ENCODE data around the gene TMEM131. TPM values are rescaled to one million over a fixed set of nuclear protein-coding genes. Genes with fewer than 3 reads are reported as not detected.

The TMEM131 gene
- total and polyA plus RNA-seq, 7 experiments from 2014 or later: 10.6 to 46.4 (median 40.5) TPM

DNA sequence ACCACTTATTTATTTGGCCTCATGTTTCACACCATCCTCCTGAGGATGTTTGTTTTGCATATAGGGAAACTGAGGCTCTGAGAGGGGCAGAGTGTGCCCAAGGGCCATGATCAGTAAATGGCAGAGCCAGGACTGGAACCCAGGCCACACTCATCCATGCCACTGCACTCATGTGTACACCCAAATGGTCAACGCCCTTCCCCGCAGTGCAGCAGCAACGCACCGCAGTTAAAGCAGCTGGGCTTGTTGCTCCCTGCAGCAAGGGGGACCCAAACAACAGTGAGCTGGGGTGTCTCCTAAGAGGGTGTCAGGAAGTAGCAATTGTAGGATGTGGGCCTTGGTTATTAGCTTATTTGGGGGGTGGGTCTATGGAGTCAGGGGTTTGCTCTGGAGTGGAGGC, 245.7 kb downstream of the TMEM131 start:
- H3K9me3 Mint-ChIP-seq: no peaks in the 10 kb centered on the region
- H3K4me1 Mint-ChIP-seq: peaks cover 22 to 46% (median 39%) of the 10 kb centered on the region in 7 donors
- ATAC-seq: no peak
- Histone ChIP-seq H3K9me3 (ENCODE audit: control insufficient read depth in 2 of 3, low read length in 3 of 3) (no peaks in the 10 kb centered on the region), H3K27ac (ENCODE audit: low read depth, low read length) (no peak overlapping the region), H3K36me3 (ENCODE audit: control insufficient read depth in 2 of 3, insufficient read depth in 3 of 3, low read length in 3 of 3) (peaks cover 0 to 5% (median 5%) of the 10 kb centered on the region in 3 experiments), H3K4me3 (ENCODE audit: low read length) (no peak overlapping the region), H3K27me3 (ENCODE audit: control insufficient read depth in 2 of 2, insufficient read depth in 2 of 2, low read length in 2 of 2) (no peaks in the 10 kb centered on the region), H3K4me1 (ENCODE audit: control insufficient read depth in 2 of 2, insufficient read depth in 2 of 2, low read length in 2 of 2) (peaks cover 24 to 35% of the 10 kb centered on the region in 2 donors)
- H3K27ac Mint-ChIP-seq: no peak overlapping the region
- peaks cover 0 to 10% (median 0%) of the 10 kb centered on the region in 5 donors for H3K36me3 Mint-ChIP-seq
- ChIA-PET CTCF (interaction anchor here (0.9 to 3.9 kb wide), 4 partner anchors 10 to 51 kb away, joined by 3 to 29 read pairs (median 4); no protein-coding TSS in a partner anchor), POLR2A (interaction anchor here (1.0 to 1.3 kb wide), 2 partner anchors 10 to 37 kb away, joined by 3 read pairs; partner anchors contain the start of gene ZAP70)
- no peaks in the 10 kb centered on the region for H3K27me3 Mint-ChIP-seq
- DNase-seq: no peak
- intact Hi-C loops (cut with micrococcal nuclease): no loop called here
- no peak overlapping the region for H3K4me3 Mint-ChIP-seq

- Mint-ChIP-seq H3K27me3 (no peaks in the 10 kb centered on the region), H3K36me3 (peaks cover 0 to 10% (median 0%) of the 10 kb centered on the region in 5 donors), H3K9me3 (no peaks in the 10 kb centered on the region), H3K4me3 (no peak overlapping the region), H3K27ac (no peak overlapping the region), H3K4me1 (peaks cover 22 to 44% (median 39%) of the 10 kb centered on the region in 7 donors)
- ChIA-PET CTCF (interaction anchor here (0.9 to 1.5 kb wide), 2 partner anchors 10 to 41 kb away, joined by 3 read pairs; no protein-coding TSS in a partner anchor), POLR2A (interaction anchor here (1.0 to 1.3 kb wide), 2 partner anchors 10 to 36 kb away, joined by 3 read pairs; partner anchors contain the start of gene ZAP70)
- intact Hi-C loops (cut with micrococcal nuclease): no loop called here
- Histone ChIP-seq H3K9me3 (ENCODE audit: control insufficient read depth in 2 of 3, low read length in 3 of 3) (no peaks in the 10 kb centered on the region), H3K4me3 (ENCODE audit: low read length) (no peak overlapping the region), H3K27me3 (ENCODE audit: control insufficient read depth in 2 of 2, insufficient read depth in 2 of 2, low read length in 2 of 2) (no peaks in the 10 kb centered on the region), H3K4me1 (ENCODE audit: control insufficient read depth in 2 of 2, insufficient read depth in 2 of 2, low read length in 2 of 2) (peaks cover 24 to 39% of the 10 kb centered on the region in 2 donors), H3K36me3 (ENCODE audit: control insufficient read depth in 2 of 3, insufficient read depth in 3 of 3, low read length in 3 of 3) (peaks cover 0 to 5% (median under 1%) of the 10 kb centered on the region in 3 experiments), H3K27ac (ENCODE audit: low read depth, low read length) (no peak overlapping the region)
- no peak for ATAC-seq
- no peak for DNase-seq
Observed at GRCh38 chr2:97749581-97749980, 246.2 kb downstream of the TMEM131 start.

GRCh38 chr2:97747716-97748115, 248.0 kb downstream of the TMEM131 start:
- Mint-ChIP-seq H3K36me3 (peaks cover 0 to 19% (median 7%) of the 10 kb centered on the region in 5 donors), H3K27ac (peak overlapping the region in 8 of 9 donors; percentile 4 to 81 (median 62)), H3K27me3 (no peaks in the 10 kb centered on the region), H3K9me3 (peaks cover 0 to 4% (median 0%) of the 10 kb centered on the region in 11 donors), H3K4me3 (peak overlapping the region in 1 of 10 donors; percentile 16), H3K4me1 (peaks cover 35 to 62% (median 56%) of the 10 kb centered on the region in 7 donors)
- Histone ChIP-seq H3K9me3 (ENCODE audit: control insufficient read depth in 2 of 3, low read length in 3 of 3) (no peaks in the 10 kb centered on the region), H3K36me3 (ENCODE audit: control insufficient read depth in 2 of 3, insufficient read depth in 3 of 3, low read length in 3 of 3) (peaks cover 0 to 5% (median 0%) of the 10 kb centered on the region in 3 experiments), H3K4me1 (ENCODE audit: control insufficient read depth in 2 of 2, insufficient read depth in 2 of 2, low read length in 2 of 2) (peaks cover 24 to 58% of the 10 kb centered on the region in 2 donors), H3K27ac (ENCODE audit: low read depth, low read length) (no peak overlapping the region), H3K4me3 (ENCODE audit: low read length) (no peak overlapping the region), H3K27me3 (ENCODE audit: control insufficient read depth in 2 of 2, insufficient read depth in 2 of 2, low read length in 2 of 2) (no peaks in the 10 kb centered on the region)
- intact Hi-C loops (cut with micrococcal nuclease): loop anchor here (1.0 kb wide), 3 partner anchors 37 to 157 kb away; no protein-coding TSS in a partner anchor
- DNase-seq (no peak), ATAC-seq (no peak)
- ChIA-PET POLR2A (interaction anchor here (0.5 to 1.0 kb wide), 3 partner anchors 38 to 1257 kb away, joined by 3 to 6 read pairs (median 4); no protein-coding TSS in a partner anchor), CTCF (interaction anchor here (0.6 to 3.7 kb wide), 9 partner anchors 23 to 785 kb away, joined by 3 to 43 read pairs (median 5); partner anchors contain the start of gene ZAP70)

- Mint-ChIP-seq H3K9me3 (peaks cover 0 to 4% (median 0%) of the 10 kb centered on the region in 11 donors), H3K4me3 (peak overlapping the region in 1 of 10 donors; percentile 16), H3K36me3 (peaks cover 0 to 22% (median 7%) of the 10 kb centered on the region in 5 donors), H3K27me3 (no peaks in the 10 kb centered on the region), H3K4me1 (peaks cover 38 to 66% (median 61%) of the 10 kb centered on the region in 7 donors), H3K27ac (peak overlapping the region in 8 of 9 donors; percentile 4 to 81 (median 62))
- H3K4me3 ChIP-seq (ENCODE audit: low read length): no peak overlapping the region
- no peak for DNase-seq
- no peak overlapping the region for H3K27ac ChIP-seq (ENCODE audit: low read depth, low read length)
- no peaks in the 10 kb centered on the region for H3K27me3 ChIP-seq (ENCODE audit: control insufficient read depth in 2 of 2, insufficient read depth in 2 of 2, low read length in 2 of 2)
- intact Hi-C loops (cut with micrococcal nuclease): no loop called here
- H3K4me1 ChIP-seq (ENCODE audit: control insufficient read depth in 2 of 2, insufficient read depth in 2 of 2, low read length in 2 of 2): peaks cover 28 to 62% of the 10 kb centered on the region in 2 donors
- POLR2A ChIA-PET: no interaction called here
- H3K9me3 ChIP-seq (ENCODE audit: control insufficient read depth in 2 of 3, low read length in 3 of 3): no peaks in the 10 kb centered on the region
- H3K36me3 ChIP-seq (ENCODE audit: control insufficient read depth in 2 of 3, insufficient read depth in 3 of 3, low read length in 3 of 3): peaks cover 0 to 5% (median 0%) of the 10 kb centered on the region in 3 experiments
- CTCF ChIA-PET: interaction anchor here (0.5 to 3.7 kb wide), 5 partner anchors 15 to 786 kb away, joined by 3 to 43 read pairs (median 4); partner anchors contain the start of gene ZAP70
- ATAC-seq: peak; percentile 15
Observed at GRCh38 chr2:97747285-97747684, 248.5 kb downstream of the TMEM131 start.

- intact Hi-C loops (cut with micrococcal nuclease): no loop called here
- H3K4me3 Mint-ChIP-seq: peak overlapping the region in 8 of 10 donors; percentile 3 to 47 (median 22)
- Histone ChIP-seq H3K9me3 (ENCODE audit: control insufficient read depth in 2 of 3, low read length in 3 of 3) (no peaks in the 10 kb centered on the region), H3K4me3 (ENCODE audit: low read length) (peak overlapping the region; percentile 14), H3K4me1 (ENCODE audit: control insufficient read depth in 2 of 2, insufficient read depth in 2 of 2, low read length in 2 of 2) (peaks cover 34 to 79% of the 10 kb centered on the region in 2 donors), H3K27me3 (ENCODE audit: control insufficient read depth in 2 of 2, insufficient read depth in 2 of 2, low read length in 2 of 2) (no peaks in the 10 kb centered on the region), H3K27ac (ENCODE audit: low read depth, low read length) (peak overlapping the region; percentile 39), H3K36me3 (ENCODE audit: control insufficient read depth in 2 of 3, insufficient read depth in 3 of 3, low read length in 3 of 3) (peaks cover 0 to 8% (median 4%) of the 10 kb centered on the region in 3 experiments)
- peak; percentile 77 for ATAC-seq
- peak overlapping the region; percentile 13 to 81 (median 68) for H3K27ac Mint-ChIP-seq
- DNase-seq: peak in 1 of 9 donors; percentile 53
- H3K27me3 Mint-ChIP-seq: no peaks in the 10 kb centered on the region
- peaks cover 0 to 4% (median 0%) of the 10 kb centered on the region in 11 donors for H3K9me3 Mint-ChIP-seq
- ChIA-PET CTCF (interaction anchor here (2.1 to 3.7 kb wide), 3 partner anchors 35 to 46 kb away, joined by 4 to 43 read pairs (median 15); partner anchors contain the start of gene ZAP70), POLR2A (interaction anchor here (0.6 to 1.3 kb wide), 5 partner anchors 9 to 37 kb away, joined by 3 to 4 read pairs (median 3); no protein-coding TSS in a partner anchor)
- H3K4me1 Mint-ChIP-seq: peaks cover 53 to 83% (median 75%) of the 10 kb centered on the region in 7 donors
- H3K36me3 Mint-ChIP-seq: peaks cover 5 to 35% (median 9%) of the 10 kb centered on the region in 5 donors
Observed at GRCh38 chr2:97745474-97746174, 250.1 kb downstream of the TMEM131 start.

GRCh38 chr2:97743913-97744312, 251.8 kb downstream of the TMEM131 start:
- POLR2A ChIA-PET: interaction anchor here (0.8 to 3.1 kb wide), 3 partner anchors 25 to 35 kb away, joined by 3 to 23 read pairs (median 3); partner anchors contain the start of gene ZAP70
- peaks cover 52 to 86% (median 72%) of the 10 kb centered on the region in 7 donors for H3K4me1 Mint-ChIP-seq
- Histone ChIP-seq H3K4me1 (ENCODE audit: control insufficient read depth in 2 of 2, insufficient read depth in 2 of 2, low read length in 2 of 2) (peaks cover 34 to 84% of the 10 kb centered on the region in 2 donors), H3K9me3 (ENCODE audit: control insufficient read depth in 2 of 3, low read length in 3 of 3) (no peaks in the 10 kb centered on the region), H3K27ac (ENCODE audit: low read depth, low read length) (peak overlapping the region; percentile 29), H3K36me3 (ENCODE audit: control insufficient read depth in 2 of 3, insufficient read depth in 3 of 3, low read length in 3 of 3) (peaks cover 0 to 24% (median 5%) of the 10 kb centered on the region in 3 experiments), H3K4me3 (ENCODE audit: low read length) (no peak overlapping the region), H3K27me3 (ENCODE audit: control insufficient read depth in 2 of 2, insufficient read depth in 2 of 2, low read length in 2 of 2) (no peaks in the 10 kb centered on the region)
- peaks cover 0 to 4% (median 0%) of the 10 kb centered on the region in 11 donors for H3K9me3 Mint-ChIP-seq
- H3K27me3 Mint-ChIP-seq: no peaks in the 10 kb centered on the region
- DNase-seq: peak in 1 of 9 donors; percentile 3
- intact Hi-C loops (cut with micrococcal nuclease): loop anchor here in 1 of 2 donors (2.0 kb wide), 1 partner anchor 17 kb away; no protein-coding TSS in a partner anchor
- CTCF ChIA-PET: interaction anchor here (0.8 to 4.8 kb wide), 4 partner anchors 30 to 98 kb away, joined by 3 to 15 read pairs (median 10); partner anchors contain the start of genes COX5B and ZAP70
- H3K27ac Mint-ChIP-seq: peak overlapping the region; percentile 21 to 94 (median 83)
- H3K36me3 Mint-ChIP-seq: peaks cover 7 to 39% (median 12%) of the 10 kb centered on the region in 5 donors
- no peak overlapping the region for H3K4me3 Mint-ChIP-seq
- ATAC-seq: no peak

All from naive thymus-derived CD4-positive, alpha-beta T cell (primary cell).